ENCODE data around the gene OXSR1.
A peak's percentile ranks its signal among the peaks of the same experiment; 100 is the strongest.
"Not testable (repeated sequence)": the region's sequence is repeated elsewhere in the genome, so short reads cannot be mapped to it uniquely, and the experiment has no call there.

The OXSR1 gene

GRCh38 chr3:38276081-38276916 is 111.0 kb downstream of the OXSR1 start:
- no peak for DNase-seq

GRCh38 chr3:38276917-38277630 is 111.7 kb downstream of the OXSR1 start:
- DNase-seq = no peak

- DNase-seq = no peak
These were observed 113.5 kb downstream of the OXSR1 start for GRCh38 chr3:38278841-38279240.

- no peak for DNase-seq
These were observed 116.8 kb downstream of the OXSR1 start, which contains the start of gene SLC22A14 for GRCh38 chr3:38281895-38282686. TSS of gene SLC22A14 (plus strand) at chr3:38282294. CDS start at chr3:38306027, 23,733 bp downstream.

GRCh38 chr3:38283810-38284755 is 118.7 kb downstream of the OXSR1 start:
- DNase-seq = peak; percentile 87

DNA sequence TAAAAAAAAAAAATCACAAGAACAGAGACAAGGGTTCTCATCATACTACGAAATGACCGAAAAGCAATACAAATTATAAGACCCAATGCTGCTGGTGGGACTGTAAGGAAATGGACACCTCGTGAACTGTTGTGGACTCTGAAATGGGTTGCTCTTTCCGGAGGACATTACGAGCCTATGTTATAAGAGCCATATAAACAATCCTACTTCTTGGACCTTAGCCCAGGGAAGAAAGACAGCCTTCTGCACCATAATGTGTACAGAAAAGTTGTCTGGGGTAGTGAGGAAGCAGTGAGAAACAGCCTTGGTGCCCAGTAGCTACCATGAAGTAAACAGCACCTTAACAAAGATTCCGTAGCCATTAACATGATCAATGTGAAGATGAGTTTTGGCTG is 119.4 kb downstream of the OXSR1 start:
- DNase-seq = no peak

GRCh38 chr3:38289286-38290217 is 124.2 kb downstream of the OXSR1 start:
- DNase-seq = not testable (repeated sequence)

GRCh38 chr3:38297053-38297452 is 131.7 kb downstream of the OXSR1 start:
- DNase-seq = not testable (repeated sequence)

DNA sequence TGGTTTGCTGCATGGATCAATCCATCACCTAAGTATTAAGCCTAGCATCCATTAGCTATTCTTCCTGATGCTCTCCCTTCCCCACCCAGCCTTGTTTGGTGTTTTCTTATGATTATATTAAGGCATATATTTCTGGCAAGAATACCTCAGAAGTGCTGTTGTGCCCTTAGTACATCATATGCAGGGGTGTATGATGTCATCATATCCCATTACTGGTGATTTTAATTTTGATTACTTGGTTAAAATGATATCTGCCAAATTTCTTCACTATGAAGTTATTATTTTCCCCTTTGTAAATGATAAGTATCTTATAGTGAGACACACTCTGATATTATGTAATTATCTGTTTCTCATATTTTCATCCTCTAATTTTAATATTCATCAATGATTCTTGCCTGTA is 132.2 kb downstream of the OXSR1 start:
- no peak for DNase-seq

DNA sequence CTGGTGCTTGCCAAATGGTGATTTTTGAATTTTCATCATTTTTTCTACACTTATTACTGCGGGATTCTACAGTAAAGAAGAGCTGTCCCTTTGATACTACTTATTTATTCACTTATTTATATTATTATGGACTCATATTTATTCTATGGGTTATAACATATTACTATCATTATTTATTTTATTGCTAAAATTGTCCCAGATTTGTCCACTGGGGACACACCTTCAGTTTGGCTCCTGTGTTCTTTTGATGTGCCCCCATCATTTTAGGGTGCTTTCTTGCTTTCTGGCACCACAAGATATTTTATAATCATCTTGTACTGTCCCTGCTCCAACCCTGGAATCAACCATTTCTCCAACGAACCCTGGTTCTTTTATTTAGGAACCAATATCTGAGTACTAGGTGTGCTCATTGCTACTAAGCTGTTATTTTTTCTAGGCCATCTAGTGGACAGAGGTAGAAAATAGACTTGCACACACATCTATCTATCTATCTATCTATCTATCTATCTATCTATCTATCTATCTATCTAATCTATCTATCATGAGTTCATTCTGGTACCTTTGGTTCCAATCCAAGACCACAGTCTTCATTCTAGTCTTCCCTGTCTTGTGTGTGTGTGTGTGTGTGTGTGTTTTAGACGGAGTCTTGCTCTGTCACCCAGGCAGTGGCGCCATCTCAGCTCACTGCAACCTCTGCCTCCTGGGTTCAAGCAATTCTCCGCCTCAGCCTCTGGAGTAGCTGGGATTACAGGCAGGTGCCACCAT is 132.8 kb downstream of the OXSR1 start:
- peak; percentile 12 for DNase-seq

Measured in fibroblast of skin of abdomen (primary cell).